Measurements from ENCODE around the gene SLC35G2.
"Not testable (repeated sequence)": the region's sequence is repeated elsewhere in the genome, so short reads cannot be mapped to it uniquely, and the experiment has no call there.

Gene SLC35G2

GRCh38 chr3:136835813-136836510, 17.0 kb downstream of the SLC35G2 start:
- DNase-seq = no peak

GRCh38 chr3:136836511-136837156, 17.7 kb downstream of the SLC35G2 start:
- DNase-seq = no peak

GRCh38 chr3:136838641-136839555, 20.0 kb downstream of the SLC35G2 start:
- no peak for DNase-seq

GRCh38 chr3:136839556-136839931, 20.6 kb downstream of the SLC35G2 start:
- no peak for DNase-seq

- DNase-seq = no peak
Measured at GRCh38 chr3:136840252-136840651, 21.3 kb downstream of the SLC35G2 start.

- DNase-seq = no peak
Measured at GRCh38 chr3:136842294-136842693, 23.4 kb downstream of the SLC35G2 start.

- no peak for DNase-seq
Measured at GRCh38 chr3:136844724-136845123, 25.8 kb downstream of the SLC35G2 start.

GRCh38 chr3:136852180-136852579, 33.3 kb downstream of the SLC35G2 start:
- no peak for DNase-seq

GRCh38 chr3:136856665-136857064, 37.7 kb downstream of the SLC35G2 start:
- no peak for DNase-seq

GRCh38 chr3:136858381-136858780, 39.5 kb downstream of the SLC35G2 start:
- DNase-seq = no peak

- no peak for DNase-seq
Measured at GRCh38 chr3:136860541-136860940, 41.6 kb downstream of the SLC35G2 start.

- DNase-seq = peak; percentile 95
Measured at GRCh38 chr3:136861890-136862616, 43.1 kb downstream of the SLC35G2 start, which contains the start of gene NCK1. NCK1 (plus strand) TSS chr3:136862208; CDS start chr3:136928002, 65,794 bp downstream.

- no peak for DNase-seq
Measured at GRCh38 chr3:136862617-136863322, 43.8 kb downstream of the SLC35G2 start.

GRCh38 chr3:136869282-136869681, 50.4 kb downstream of the SLC35G2 start:
- DNase-seq = no peak

- DNase-seq = not testable (repeated sequence)
Measured at GRCh38 chr3:136872258-136872657, 53.3 kb downstream of the SLC35G2 start.

GRCh38 chr3:136879510-136879909, 60.6 kb downstream of the SLC35G2 start:
- not testable (repeated sequence) for DNase-seq

GRCh38 chr3:136882571-136882970, 63.6 kb downstream of the SLC35G2 start:
- no peak for DNase-seq

GRCh38 chr3:136883967-136884720, 65.2 kb downstream of the SLC35G2 start:
- DNase-seq = no peak

- DNase-seq = no peak
Measured at GRCh38 chr3:136885357-136886213, 66.7 kb downstream of the SLC35G2 start.

GRCh38 chr3:136889947-136890346, 71.0 kb downstream of the SLC35G2 start:
- DNase-seq = no peak

Data from T1000 (cell line).